HG03108 (cell line): Measurements from ENCODE around the gene MTCH2.

Experiments used
- ATAC-seq: cut with Tn5 transposase; IDR thresholded peaks from one replicate; pipeline ENCODE4 v1.9.1; 2021; ENCODE audit warnings: moderate library complexity; ENCODE audit not compliant: unreplicated experiment

Gene MTCH2

DNA sequence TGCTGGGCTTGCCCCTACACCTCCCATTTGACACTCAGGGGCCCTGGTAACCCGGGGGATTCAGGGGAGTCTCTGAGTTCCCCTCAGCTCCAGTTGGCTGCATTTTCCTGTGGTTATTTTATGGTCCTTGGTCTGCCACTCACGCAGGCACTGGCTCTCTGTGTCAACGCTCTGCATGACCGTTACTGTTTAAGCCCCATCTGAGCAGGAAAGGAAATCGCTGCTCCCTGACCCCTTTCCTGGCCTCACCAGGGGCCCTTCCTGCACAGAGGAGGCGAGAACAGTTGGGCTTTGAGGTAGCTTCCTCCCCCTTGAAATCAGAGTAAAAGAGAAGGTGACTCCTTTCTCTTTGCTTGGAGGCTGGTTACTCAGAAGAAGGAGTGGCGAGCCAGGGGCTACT is 50.6 kb downstream of the MTCH2 start:
- ATAC-seq = no peak

DNA sequence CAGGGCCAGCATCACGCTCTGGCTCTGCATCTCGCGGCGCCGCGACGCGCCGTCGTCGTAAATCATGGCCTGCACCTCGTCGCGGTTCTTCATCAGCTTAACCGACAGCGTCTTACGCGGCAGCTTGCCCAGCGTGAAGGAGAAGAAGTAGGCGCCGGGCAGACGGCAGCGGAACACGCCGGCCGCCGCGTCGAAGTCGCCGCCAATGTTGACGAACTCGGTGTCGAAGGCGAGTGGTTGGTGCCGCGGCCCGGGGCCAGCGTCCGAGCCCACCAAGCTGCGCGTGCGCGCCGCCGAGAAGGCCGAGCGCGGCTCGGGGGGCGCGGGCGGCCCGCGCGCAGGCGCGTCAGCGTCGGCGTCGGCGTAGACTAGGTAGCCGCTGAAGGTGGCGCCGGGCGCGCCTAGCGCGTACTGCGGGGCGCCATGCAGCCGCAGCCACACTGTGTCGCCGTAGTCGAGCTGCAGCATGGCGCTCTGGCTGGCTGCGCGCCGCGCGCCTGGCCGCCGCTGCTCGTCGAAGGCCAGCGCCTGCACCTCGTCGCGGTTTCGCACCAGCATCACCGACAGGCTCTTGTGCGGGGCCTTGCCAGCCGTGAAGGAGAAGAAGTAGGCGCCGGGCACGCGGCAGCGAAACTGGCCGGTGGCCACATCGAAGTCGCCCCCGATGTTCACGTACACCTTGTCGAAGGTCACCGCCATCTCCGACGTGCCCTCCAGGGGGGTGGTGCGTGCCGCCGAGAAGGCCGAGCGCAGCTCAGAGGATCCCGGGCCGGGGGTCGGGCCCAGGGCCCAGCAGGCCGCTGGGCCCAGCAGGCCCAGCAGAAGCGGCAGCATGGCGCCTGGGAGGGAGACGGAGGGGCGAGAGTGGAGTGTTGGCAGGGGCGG is 52.1 kb downstream of the MTCH2 start:
- ATAC-seq = no peak

DNA sequence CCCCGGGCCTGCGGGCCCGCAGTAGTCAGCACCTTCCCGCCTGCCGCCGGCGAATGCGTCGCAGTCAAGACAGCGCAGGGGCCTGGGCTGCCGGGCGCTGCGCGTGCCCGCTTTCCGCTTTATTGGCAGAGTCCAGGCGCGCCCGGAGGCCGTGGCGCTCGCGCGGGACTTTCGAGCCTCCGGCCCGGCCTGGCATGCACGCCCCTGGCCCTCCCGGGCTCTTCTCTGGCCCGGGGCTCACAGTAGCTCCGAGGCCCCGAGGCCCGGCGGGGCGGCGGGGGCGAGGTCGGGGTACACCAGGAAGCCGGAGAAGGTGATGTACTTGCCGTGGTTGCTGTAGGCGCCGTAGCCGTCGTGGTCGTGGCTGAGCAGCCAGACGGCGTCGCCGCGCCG is 52.8 kb downstream of the MTCH2 start:
- ATAC-seq = no peak

DNA sequence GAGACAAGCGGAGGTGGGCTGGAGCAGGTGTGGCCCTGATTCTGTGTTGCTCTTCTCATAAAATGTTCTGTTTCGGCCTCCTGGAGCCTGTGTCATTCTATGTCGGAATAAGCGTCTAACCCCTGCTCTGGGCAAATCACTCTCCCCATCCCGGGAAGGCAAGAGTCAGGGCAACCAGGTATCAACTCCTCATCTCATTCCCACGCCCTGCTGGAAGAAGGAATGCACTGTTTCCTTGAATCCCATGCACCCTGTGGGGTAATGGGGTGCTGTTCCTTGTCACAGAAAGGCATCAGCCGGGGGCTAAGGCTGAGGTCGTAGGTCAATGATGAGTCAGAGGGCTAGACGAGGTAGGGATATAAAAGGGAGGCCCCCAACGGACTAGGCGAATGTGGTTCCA is 53.2 kb downstream of the MTCH2 start:
- no peak for ATAC-seq

DNA sequence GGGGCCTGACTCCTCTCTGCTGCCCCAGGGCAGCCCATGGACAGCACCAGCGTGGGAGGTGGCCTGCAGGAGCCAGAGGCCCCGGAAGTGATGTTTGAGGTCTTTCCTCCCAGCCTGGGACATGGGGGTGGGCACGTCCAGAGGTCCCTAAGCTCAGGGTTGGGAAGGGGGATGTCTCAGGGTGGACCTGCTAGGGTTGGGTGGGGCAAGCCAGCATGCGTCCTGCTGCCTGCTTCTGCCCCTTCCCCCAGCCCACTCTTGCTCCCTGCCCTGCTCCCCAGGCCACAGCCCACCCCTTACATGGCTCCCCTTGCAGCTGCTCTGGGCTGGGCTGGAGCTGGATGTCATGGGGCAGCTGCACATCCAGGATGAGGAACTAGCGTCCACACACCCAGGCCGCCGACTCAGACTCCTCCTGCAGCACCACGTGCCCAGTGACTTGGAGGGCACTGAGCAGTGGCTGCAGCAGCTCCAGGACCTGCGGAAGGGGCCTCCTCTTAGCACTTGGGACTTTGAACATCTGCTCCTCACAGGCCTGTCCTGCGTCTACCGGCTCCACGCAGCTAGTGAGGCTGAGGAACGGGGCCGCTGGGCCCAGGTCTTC is 54.5 kb downstream of the MTCH2 start:
- no peak for ATAC-seq

DNA sequence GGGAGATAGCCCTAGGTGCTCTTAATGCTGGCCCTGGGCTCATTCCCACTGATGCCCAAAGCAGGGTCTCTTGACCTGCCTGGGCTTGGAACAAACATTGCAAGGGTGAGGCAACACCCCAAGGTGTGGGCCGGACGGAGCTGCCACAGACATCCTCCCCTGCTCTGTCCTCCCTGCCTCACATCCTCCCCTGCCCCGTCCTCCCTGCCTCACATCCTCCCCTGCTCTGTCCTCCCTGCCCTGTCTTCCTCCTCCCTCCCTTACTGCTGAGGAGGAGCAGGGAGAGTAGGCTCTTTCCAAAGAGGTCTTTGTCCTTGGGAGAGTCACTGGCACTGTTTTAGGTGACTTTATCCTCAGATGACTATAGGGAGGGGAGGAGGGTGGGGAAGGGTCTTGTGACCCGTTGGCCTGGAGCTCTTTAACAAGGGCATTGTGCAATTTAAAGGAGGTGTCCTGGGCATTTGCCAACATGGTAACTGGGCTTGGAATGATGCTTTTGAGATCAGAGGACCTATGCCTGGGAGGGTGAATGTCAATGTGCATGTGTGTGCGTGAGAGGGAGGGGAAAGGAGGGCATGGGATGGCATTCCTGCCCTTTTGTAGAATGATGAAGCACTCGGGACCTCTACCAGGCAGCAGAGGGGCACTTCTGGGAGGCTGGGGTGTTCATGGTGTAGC is 55.2 kb downstream of the MTCH2 start:
- no peak for ATAC-seq

DNA sequence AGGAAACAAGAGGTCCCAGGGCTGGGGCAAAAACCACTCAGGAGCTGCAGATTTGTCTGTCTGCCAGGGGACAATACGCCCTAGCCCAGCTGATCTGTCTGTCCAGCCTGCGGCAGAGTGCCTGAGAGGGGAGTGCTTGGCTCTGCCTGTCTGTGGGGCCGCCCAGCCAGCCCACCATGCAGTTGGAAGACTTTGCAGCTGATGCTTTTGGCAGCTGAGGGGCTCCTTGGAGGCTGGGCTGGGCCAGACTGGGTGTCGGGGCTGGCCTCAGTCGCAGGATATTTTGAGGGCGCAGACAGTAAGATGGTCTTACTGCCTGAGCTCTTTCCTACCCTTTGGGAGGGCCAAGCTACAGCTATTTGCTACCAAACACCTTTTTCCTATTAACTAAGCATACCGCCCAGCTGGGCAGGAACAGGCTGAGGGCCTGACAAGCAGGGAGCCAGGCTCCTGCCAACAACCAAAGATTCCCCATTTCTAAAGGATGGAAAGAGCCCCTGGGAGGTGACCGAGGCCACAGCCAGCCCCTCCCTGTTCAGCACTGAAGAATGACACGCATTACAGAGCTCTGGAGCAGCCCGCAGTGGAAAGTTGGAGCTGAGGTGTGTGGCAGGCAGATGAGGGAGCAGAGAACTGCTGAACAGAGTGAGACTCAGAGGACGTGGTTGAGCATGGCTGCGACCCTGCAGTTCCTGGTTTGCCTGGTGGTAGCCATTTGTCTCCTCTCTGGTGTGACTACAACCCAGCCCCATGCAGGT is 56.1 kb downstream of the MTCH2 start, which contains the start of gene FAM180B:
FAM180B (plus strand) TSS at position 581 of the 758 bp plus-strand sequence; CDS start at position 672, 91 bp downstream.
- no peak for ATAC-seq

DNA sequence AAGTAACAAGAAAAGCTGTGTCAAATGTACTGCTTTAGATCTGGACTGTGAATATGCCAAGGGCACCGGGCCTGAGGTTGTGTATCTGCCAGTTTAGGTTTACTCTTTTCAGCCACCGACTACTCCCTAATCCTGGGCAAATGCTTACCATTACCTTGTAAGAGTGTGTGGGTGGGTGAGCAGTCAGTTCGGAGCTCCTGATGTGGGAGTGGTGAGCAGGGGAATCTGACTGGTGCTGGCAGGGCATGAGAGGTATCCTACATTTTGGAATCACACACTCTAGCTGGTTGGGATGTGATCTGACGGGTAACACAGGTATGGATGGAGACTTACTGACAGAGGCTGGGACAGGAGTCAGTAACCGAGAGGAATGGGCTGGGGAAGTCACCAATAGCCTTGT is 58.5 kb downstream of the MTCH2 start:
- ATAC-seq = no peak

DNA sequence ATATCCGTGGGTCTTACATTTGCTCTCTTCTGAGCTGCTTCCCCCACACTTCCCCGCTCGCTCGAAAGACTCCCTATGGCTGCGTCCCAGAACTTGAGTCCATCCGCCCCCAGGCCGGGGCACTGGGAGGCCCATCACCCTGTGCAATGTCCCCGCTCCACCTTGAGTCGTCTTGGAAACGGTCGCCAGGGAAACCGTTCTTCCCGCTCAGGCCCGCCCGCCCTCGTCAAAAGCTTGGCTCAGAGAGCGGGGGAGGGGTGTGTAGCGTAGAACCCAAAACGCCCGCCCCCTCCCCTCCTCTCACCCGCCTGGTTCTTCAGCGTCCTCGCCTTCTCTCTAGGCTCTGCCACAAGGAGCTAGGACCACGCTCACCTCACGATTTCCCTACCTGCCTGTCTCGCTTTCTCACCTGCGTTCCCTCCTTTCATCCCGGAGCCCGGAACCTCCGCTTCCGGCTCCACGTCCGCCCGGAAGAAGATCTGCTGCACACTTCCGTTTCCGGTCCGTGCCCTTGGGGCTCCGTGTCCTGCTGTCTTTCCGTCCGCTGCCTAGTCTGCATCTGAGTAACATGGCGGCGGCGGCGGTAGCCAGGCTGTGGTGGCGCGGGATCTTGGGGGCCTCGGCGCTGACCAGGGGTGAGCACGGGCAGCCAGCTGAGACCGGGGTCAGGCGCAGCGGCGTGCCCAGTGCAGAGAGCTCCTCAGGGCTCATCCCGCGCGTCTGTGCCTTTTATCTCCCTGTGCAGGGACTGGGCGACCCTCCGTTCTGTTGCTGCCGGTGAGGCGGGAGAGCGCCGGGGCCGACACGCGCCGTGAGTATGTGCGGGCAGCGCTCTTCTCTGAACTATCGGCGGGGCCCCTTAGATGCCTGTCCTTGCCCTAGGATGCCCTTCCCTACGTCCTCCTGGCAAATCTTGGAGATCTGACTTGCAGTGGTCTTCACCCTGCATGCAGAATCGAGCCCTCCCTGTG is 63.5 kb downstream of the MTCH2 start, which contains the start of the genes KBTBD4 and NDUFS3:
KBTBD4 (minus strand) TSS at position 447 of the 971 bp plus-strand sequence; CDS start at position 428, 19 bp downstream.
NDUFS3 (plus strand) TSS at position 551 of the 971 bp plus-strand sequence; CDS start at position 569, 18 bp downstream.
- peak; percentile 90 for ATAC-seq

DNA sequence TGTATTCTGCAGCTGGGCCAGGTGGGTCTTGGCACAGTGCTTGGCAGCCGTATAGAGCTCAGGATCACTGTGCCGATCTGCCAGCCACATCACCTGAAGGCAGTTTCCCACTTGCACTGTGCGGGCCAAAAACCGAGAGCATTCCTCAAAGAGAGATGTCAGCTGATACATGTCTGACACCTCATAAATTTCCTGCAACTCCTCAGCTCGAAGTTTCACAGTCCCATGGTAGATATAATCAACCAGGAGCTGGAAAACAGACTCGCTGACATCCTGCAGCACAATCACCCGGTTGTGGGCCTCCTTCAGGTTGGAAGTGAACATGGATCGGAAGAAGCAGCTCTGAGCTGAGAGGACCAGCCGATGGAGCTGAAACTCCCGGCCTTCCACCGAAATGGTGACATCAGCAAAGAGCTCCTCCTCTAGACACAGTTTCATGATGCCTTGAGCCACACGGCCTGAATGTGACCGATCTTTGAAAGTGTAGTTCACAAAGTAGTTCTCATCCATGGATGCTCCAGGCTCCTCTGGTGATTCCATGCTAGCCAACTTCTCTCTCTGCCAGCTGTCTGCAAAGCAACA is 64.8 kb downstream of the MTCH2 start:
- ATAC-seq = no peak

DNA sequence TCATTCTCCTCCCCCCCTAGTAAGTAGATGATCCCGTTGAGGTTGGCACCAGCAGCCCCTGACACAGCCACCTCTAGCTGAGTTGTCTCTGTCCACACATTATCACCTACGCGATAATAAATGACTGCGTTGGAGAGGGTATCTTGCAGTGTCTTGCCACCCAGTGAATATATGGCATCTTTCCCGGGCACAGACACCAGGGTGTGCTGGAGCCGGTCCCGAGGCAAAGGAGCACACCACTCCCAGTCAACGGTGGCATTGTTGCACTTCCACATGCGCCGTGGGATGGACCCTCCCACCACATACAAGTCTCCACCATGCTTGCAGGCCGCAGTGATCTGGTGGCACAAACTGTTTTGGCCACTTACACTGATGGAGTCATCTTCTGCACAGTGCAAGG is 69.0 kb downstream of the MTCH2 start:
- ATAC-seq = no peak

DNA sequence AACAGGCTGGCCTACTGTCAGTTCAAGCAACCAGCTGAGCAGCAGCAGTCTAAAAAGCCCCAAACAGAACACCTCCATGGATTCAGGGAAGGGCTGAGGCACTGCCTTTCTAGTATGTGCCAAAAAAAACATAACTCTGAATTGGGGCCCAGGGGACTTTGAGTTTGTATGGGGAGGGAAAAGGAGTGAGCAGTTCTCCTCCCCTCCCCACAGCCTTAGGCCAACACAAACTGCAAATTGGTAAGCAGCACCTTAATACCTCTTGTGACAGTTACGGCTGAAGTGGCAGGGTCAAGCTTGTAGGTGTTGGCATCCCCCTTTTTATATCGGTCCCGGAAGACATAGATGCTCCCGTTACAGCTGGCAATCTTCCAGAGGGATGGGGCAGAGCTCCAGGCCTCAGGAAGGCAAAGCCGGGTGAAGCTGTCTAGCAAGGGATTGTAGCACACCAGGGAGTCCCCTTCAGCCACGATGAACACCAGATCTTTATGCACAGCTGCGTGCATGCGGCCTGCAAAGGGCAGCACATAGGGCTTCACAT is 69.6 kb downstream of the MTCH2 start:
- no peak for ATAC-seq

DNA sequence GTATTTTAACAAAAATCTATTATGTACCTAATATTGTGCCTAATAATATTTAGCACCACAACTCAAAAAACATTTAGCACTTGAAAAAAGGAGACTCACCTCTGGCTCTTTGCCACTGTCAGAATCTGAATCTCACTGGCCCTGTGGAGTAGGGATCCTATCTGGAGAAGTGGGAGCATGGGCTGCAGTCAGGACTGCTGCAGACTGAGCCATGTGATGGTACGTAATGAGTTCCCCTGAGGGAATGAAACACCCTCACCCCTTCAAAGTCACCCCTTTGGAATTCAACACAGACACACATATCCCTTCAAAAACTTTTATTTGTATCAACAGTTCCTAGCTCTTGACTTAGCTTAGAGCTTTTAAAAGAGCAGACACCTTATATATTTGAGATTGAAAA is 70.5 kb downstream of the MTCH2 start:
- ATAC-seq = no peak

DNA sequence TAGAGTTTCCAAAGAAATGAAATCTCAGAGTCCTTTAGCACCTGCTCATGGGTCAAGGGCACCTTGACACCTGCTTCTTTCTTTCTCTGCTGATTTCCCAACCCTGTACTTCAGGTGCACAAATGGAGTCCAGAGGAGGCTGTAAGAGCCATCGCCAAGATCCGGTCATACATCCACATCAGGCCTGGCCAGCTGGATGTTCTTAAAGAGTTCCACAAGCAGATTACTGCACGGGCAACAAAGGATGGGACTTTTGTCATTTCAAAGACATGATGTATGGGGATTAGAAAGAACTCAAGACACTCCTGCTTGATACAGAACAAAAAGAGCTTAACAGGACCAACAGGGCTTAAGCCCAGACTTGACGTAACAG is 71.0 kb downstream of the MTCH2 start:
- no peak for ATAC-seq

DNA sequence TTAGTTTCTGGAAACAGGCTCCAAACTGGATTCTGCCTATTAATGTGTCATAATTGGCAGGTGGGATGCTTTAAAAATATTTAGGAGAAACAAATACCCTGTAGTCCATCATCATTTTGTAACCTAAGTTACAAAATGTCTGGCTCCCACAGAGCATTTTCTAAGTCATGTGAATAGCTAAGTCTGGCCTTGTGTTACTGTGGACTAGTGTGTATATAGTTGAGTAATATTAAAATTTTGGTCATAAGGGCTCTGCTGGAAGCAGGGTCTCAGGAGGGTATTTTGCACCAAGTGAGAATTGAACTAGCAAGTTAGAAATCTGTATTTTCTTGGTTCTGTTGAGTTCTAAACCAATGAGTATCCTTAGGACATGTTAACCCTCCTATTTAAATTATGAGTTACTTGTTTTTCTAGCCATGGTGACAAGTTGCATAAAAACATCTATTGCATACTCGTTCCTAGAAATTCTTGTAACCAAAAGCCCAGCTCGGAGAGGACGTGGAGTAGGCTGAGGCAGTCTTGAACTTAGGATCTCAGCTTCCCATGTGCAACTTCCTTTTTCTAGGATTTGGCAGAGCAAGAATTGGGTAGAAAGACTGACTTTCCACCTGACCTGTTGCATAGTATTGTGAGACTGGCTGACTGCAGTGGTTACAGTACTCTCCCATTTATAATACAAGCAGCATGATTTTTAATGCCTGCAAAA is 71.6 kb downstream of the MTCH2 start:
- no peak for ATAC-seq

DNA sequence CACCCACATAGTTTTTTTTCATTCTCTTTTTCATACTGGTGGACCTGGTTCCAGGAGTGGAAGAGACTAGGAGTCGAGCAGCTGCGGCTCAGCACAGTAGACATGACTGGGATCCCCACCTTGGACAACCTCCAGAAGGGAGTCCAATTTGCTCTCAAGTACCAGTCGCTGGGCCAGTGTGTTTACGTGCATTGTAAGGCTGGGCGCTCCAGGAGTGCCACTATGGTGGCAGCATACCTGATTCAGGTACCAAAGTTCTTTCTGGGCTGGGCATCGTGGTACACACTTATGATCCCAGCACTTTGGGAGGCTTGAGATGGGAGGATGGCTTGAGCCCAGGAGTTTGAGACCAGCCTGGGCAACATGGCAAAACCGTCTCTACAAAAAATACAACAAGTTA is 72.7 kb downstream of the MTCH2 start:
- no peak for ATAC-seq
